Stimulated activated CD8-positive, alpha-beta memory T cell treated with anti-CD3 and anti-CD28 coated beads, Interleukin-7, amount 100 ng/mL, for 1 hour (primary cell): Measurements from ENCODE around the gene MAP3K14.

Experiments
- DNase-seq, 2 donors: peaks; one replicate each; pipeline ENCODE4 v3.0.0-alpha.2; 2020; ENCODE audit warnings: low read depth in 2 of 2

The MAP3K14 gene

GRCh38 chr17:45223539-45224528, 93.0 kb downstream of the MAP3K14 start:
- DNase-seq, result no peak

GRCh38 chr17:45222996-45223538, 93.8 kb downstream of the MAP3K14 start:
- no peak for DNase-seq

GRCh38 chr17:45222289-45222995, 94.4 kb downstream of the MAP3K14 start:
- DNase-seq, result no peak

GRCh38 chr17:45222014-45222288, 94.9 kb downstream of the MAP3K14 start:
- no peak for DNase-seq

GRCh38 chr17:45221081-45222013, 95.5 kb downstream of the MAP3K14 start, which contains the start of gene FMNL1:
Gene FMNL1, plus strand, starts transcription at chr17:45221885. Its CDS starts 240 bp downstream, at chr17:45222125.
- DNase-seq, result no peak

- no peak for DNase-seq
These were observed 96.7 kb downstream of the MAP3K14 start for GRCh38 chr17:45220079-45220478.

- DNase-seq, result peak; percentile 80 to 91
These were observed 97.7 kb downstream of the MAP3K14 start for GRCh38 chr17:45218895-45219661.
